ENCODE data around the gene NOL9.

DNA sequence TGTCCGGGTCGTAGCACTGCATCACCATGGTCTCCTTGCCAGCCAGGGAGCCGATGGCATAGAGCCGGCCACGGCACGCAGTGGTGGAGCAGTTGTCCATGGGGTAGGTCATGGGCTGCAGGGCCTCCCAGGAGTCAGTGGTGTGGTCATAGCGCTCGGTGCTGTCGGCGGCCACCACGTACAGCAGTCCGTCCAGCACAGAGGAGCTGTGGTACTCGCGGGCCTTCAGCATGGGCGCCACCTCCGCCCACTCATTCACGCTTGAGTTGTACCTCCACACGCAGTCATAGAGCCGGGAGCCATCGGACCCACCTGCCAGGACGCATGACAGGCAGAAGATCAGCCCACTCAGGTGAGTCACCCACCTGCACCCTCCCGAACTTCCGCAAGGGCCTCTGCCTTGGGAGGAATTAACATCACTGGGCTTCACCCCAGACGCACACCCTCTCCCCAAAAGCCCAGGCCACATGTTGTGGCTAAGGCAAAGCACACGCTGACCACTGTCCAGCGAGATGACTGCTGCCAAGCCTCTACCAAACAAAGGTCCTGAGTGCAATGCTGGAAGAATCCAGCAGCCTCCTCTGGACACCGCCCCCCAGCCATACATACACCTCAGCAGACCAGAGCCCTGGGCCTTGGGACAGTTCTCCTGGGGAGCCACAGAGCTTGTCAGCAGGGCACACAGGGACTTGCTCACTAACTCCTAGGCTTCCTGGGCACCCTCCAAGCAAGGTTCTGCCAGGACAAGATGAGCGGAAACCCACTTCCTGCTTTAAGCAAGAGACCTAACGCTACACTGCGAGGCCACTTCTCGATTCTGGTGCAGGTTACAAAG lies 45.0 kb upstream of the NOL9 start:
- TF ChIP-seq YY1 (IDR thresholded peaks at IDR 0.05; ENCODE audit: insufficient read depth, insufficient read length) (no peak), ZNF274 (IDR thresholded peaks at IDR 0.05; ENCODE audit: low read depth, low read length) (no peak)
